SK-N-MC (cell line): Measurements from ENCODE around the gene STAG1.

ENCODE experiments used
- EZH2 ChIP-seq: fragments of 200-600 bp; sonication (generic); IDR thresholded peaks from one replicate; pipeline ENCODE4 v1.6.1; 2017; ENCODE audit warnings: antibody characterized with exemption
- POLR2AphosphoS5 ChIP-seq: IDR thresholded peaks from 2 replicates; pipeline ENCODE4 v1.6.1; 2012; ENCODE audit warnings: mild to moderate bottlenecking, low read depth, low read length, borderline replicate concordance

GRCh38 chr3:136476280-136476679 lies 275.9 kb downstream of the STAG1 start:
- TF ChIP-seq POLR2AphosphoS5: no peak
- no peak for TF ChIP-seq EZH2
